MM.1S (cell line): ENCODE results near the gene AHCYL2.

Experiments
- EZH2 ChIP-seq: fragments of 300-600 bp; sonication (generic); optimal IDR thresholded peaks from 2 replicates; pipeline ENCODE3; 2017; ENCODE audit warnings: low read depth, mild to moderate bottlenecking, antibody characterized with exemption, low read length, mixed read lengths
- EZH2phosphoT487 ChIP-seq: fragments of 300-600 bp; sonication (generic); IDR thresholded peaks from 2 replicates; pipeline ENCODE4 v1.6.1; 2018; ENCODE audit warnings: antibody characterized with exemption, low read length
- TF ChIP-seq, protein P1 (sequence below): fragments of 300-600 bp; sonication (generic); IDR thresholded peaks from 2 replicates; pipeline ENCODE4 v1.5.1; 2016; ENCODE audit warnings: antibody characterized with exemption, low read length, mixed read lengths

DNA sequence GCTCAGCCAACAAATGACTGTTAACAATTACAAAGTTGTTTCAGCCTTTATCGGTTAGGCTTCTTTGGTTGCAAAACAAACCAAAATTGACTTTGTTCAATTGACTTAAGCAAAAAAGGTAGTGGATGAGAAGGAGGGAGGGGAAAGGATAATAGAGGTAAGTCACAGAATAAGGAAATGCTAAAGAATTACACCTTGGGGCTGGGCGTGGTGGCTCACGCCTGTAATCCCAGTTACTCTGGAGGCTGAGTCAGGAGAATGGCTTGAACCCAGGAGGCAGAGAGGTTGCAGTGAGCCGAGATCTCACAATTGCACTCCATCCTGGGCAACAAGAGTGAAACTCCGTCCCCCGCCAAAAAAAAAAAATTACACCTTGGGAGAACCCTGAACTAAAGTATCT, 41.4 kb downstream of the AHCYL2 start:
- TF ChIP-seq, protein P1, sequence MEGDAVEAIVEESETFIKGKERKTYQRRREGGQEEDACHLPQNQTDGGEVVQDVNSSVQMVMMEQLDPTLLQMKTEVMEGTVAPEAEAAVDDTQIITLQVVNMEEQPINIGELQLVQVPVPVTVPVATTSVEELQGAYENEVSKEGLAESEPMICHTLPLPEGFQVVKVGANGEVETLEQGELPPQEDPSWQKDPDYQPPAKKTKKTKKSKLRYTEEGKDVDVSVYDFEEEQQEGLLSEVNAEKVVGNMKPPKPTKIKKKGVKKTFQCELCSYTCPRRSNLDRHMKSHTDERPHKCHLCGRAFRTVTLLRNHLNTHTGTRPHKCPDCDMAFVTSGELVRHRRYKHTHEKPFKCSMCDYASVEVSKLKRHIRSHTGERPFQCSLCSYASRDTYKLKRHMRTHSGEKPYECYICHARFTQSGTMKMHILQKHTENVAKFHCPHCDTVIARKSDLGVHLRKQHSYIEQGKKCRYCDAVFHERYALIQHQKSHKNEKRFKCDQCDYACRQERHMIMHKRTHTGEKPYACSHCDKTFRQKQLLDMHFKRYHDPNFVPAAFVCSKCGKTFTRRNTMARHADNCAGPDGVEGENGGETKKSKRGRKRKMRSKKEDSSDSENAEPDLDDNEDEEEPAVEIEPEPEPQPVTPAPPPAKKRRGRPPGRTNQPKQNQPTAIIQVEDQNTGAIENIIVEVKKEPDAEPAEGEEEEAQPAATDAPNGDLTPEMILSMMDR: no peak
- no peak for TF ChIP-seq EZH2
- TF ChIP-seq EZH2phosphoT487: no peak
